Esophagus muscularis mucosa (tissue), 3 donors: ENCODE results near the gene UNC5A.

Source experiments
- POLR2AphosphoS5 ChIP-seq, 2 donors: sonication (generic); formaldehyde crosslinking; IDR thresholded peaks; one replicate each; pipeline ENCODE4 v1.6.1; 2017; ENCODE audit warnings: antibody characterized with exemption in 2 of 2
- TF ChIP-seq, protein P1 (sequence below), 3 experiments: fragments of 200-600 bp in 2 of 3; fragments of 450-650 bp in 1 of 3; sonication (generic) in 2 of 3; IDR thresholded peaks; one replicate each; pipeline ENCODE4 v1.5.1; 2017 to 2019; ENCODE audit warnings: antibody characterized with exemption in 3 of 3, mild to moderate bottlenecking in 2 of 3, moderate library complexity in 1 of 3

DNA sequence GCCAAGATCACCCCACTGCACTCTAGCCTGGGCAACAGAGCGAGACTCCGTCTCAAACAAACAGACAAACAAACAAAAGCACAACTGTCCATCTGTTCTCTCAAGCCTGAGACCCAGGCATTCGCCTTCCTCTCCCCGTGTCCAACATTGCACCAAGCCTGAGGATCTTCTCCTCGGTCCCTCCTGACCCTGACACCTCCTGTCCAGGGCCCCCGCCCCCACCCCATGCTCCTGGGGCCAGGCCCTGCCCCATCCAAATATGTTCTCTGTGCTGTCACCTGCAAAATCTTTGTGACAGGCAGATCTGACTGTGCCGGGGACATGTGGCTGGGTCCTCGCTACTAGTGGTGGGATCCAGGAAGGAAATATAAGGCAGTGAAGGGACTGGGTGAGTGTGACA lies 33.4 kb upstream of the UNC5A start:
- TF ChIP-seq, protein P1, sequence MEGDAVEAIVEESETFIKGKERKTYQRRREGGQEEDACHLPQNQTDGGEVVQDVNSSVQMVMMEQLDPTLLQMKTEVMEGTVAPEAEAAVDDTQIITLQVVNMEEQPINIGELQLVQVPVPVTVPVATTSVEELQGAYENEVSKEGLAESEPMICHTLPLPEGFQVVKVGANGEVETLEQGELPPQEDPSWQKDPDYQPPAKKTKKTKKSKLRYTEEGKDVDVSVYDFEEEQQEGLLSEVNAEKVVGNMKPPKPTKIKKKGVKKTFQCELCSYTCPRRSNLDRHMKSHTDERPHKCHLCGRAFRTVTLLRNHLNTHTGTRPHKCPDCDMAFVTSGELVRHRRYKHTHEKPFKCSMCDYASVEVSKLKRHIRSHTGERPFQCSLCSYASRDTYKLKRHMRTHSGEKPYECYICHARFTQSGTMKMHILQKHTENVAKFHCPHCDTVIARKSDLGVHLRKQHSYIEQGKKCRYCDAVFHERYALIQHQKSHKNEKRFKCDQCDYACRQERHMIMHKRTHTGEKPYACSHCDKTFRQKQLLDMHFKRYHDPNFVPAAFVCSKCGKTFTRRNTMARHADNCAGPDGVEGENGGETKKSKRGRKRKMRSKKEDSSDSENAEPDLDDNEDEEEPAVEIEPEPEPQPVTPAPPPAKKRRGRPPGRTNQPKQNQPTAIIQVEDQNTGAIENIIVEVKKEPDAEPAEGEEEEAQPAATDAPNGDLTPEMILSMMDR (IDR thresholded peaks at IDR 0.05), result no peak
- no peak for TF ChIP-seq POLR2AphosphoS5 (IDR thresholded peaks at IDR 0.05)
